NOMO-1 treated with dmso at 0.1 percent for 144 hours (cell line): ENCODE data around the gene CORO2A.

Source experiments
- DNase-seq: peaks from one replicate; lab custom pipeline; 2025; ENCODE audit not compliant: unreplicated experiment; lab: John Stamatoyannopoulos, UW

CORO2A gene

GRCh38 chr9:98220911-98221310 is 28.5 kb upstream of the CORO2A start:
- DNase-seq: no peak

- DNase-seq: no peak
Observed at GRCh38 chr9:98219794-98220370, 27.4 kb upstream of the CORO2A start.

GRCh38 chr9:98219364-98219716 is 26.9 kb upstream of the CORO2A start:
- DNase-seq: no peak

- DNase-seq: no peak
Observed at GRCh38 chr9:98218562-98219363, 26.3 kb upstream of the CORO2A start.

- DNase-seq: no peak
Observed at GRCh38 chr9:98217255-98217654, 24.8 kb upstream of the CORO2A start.

GRCh38 chr9:98216391-98216790 is 24.0 kb upstream of the CORO2A start:
- DNase-seq: no peak

GRCh38 chr9:98215821-98216220 is 23.4 kb upstream of the CORO2A start:
- DNase-seq: no peak

- DNase-seq: no peak
Observed at GRCh38 chr9:98215271-98215670, 22.8 kb upstream of the CORO2A start.

GRCh38 chr9:98214811-98215210 is 22.4 kb upstream of the CORO2A start:
- DNase-seq: no peak

- DNase-seq: no peak
Observed at GRCh38 chr9:98211260-98211659, 18.8 kb upstream of the CORO2A start.

GRCh38 chr9:98210435-98210834 is 18.0 kb upstream of the CORO2A start:
- no peak for DNase-seq

- DNase-seq: no peak
Observed at GRCh38 chr9:98209530-98209929, 17.1 kb upstream of the CORO2A start.

- no peak for DNase-seq
Observed at GRCh38 chr9:98208635-98209034, 16.2 kb upstream of the CORO2A start.

- DNase-seq: no peak
Observed at GRCh38 chr9:98207606-98208005, 15.2 kb upstream of the CORO2A start.

GRCh38 chr9:98206754-98207153 is 14.3 kb upstream of the CORO2A start:
- no peak for DNase-seq

- DNase-seq: no peak
Observed at GRCh38 chr9:98204692-98205091, 12.3 kb upstream of the CORO2A start.

- DNase-seq: no peak
Observed at GRCh38 chr9:98203153-98203552, 10.7 kb upstream of the CORO2A start.

GRCh38 chr9:98202252-98202651 is 9.8 kb upstream of the CORO2A start:
- DNase-seq: no peak

- no peak for DNase-seq
Observed at GRCh38 chr9:98201749-98202148, 9.3 kb upstream of the CORO2A start.

GRCh38 chr9:98201102-98201501 is 8.7 kb upstream of the CORO2A start:
- DNase-seq: no peak

GRCh38 chr9:98199388-98200033 is 7.1 kb upstream of the CORO2A start:
- no peak for DNase-seq

- no peak for DNase-seq
Observed at GRCh38 chr9:98195671-98196070, 3.2 kb upstream of the CORO2A start.
